CD4-positive, alpha-beta T cell treated with Interleukin-15 for 4 hours (primary cell): ENCODE data around the gene FHOD3.
"Not testable (repeated sequence)": the region's sequence is repeated elsewhere in the genome, so short reads cannot be mapped to it uniquely, and the experiment has no call there.

ENCODE experiments used
- DNase-seq: peaks from one replicate; pipeline ENCODE4 v3.0.0-alpha.2; 2020; ENCODE audit warnings: low spot score

FHOD3 gene

DNA sequence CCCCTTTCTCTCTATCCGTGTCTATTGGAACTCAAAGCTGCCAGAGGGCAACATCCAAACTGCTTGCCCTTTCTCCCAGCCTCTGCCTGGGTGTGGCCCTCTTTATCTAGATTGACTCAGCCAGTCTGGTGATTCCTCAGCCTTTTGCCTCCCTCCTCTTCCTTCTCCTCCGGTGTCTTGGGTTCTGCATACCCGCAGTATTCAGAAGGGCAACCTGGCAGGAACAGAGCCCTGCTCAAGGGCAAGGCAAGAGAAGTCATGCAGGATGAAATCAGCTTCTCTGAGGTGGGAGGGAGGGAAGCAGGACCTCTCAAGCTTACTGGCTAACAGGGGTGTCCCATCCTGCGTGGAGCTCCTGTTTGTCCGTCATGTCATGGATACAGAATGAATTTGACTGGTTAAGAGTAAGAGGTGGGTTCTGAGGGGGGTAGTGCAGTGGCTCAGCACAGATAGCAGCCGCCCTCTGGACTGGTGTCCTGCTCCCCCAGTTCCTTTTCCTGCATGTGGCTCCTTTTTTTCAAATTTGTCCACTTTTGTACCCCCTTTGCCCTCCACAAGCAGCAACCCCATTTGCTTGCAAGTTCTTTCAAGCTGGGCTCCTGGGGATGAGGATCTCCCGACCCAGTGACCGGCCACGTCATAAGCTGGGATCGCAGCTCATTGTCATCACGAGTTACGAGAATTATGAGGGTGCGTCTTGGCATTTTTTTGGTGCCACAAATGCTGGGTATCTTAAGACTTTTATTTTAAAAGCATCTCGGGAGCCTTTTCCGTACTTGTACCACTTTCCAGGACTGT is 154.1 kb downstream of the FHOD3 start:
- DNase-seq: no peak

DNA sequence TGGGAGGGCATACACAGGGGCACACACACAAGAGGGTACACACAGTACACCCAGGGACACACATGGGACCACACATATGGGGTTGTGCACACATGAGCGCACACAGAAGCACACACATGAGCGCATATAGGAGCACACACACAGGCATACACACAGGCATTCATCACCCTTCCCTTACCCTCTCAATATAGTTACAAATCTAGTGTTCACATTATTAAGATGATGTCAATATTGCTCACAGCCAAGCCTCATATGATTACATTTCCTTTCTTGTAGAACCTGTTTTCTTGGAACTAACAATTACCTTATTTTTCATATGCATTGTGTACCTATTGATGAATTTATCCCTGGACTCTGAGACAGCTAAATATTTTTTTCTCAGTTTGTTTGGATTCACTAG is 156.7 kb downstream of the FHOD3 start:
- no peak for DNase-seq

DNA sequence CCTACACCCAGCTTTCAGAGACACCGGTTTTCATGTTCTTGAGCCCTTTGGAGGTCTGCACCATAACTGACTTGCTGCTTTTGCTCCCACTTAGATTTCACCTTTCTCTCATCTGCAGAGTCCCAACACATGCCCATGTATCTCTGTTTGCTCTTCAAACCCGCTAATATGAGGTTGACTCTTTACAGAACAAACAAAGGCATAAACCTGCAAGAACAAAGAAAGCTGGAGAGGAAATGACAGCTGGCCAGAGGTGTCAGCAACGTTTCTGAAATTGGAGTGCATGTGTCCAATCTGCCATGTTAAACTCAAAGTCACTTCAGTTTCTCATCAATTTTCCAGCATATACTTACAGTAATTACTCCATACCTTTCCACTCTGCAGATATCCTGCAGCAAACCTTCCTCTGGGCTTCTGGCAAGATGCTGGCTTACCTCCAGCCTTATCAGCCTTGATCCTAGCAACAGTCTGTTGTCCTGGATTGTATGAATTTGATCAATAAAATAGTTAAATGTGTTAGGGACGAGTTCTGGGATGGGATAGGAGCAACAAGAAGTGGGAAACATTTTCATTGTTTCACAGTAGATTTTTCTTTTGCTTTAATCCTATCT is 157.4 kb downstream of the FHOD3 start:
- no peak for DNase-seq

DNA sequence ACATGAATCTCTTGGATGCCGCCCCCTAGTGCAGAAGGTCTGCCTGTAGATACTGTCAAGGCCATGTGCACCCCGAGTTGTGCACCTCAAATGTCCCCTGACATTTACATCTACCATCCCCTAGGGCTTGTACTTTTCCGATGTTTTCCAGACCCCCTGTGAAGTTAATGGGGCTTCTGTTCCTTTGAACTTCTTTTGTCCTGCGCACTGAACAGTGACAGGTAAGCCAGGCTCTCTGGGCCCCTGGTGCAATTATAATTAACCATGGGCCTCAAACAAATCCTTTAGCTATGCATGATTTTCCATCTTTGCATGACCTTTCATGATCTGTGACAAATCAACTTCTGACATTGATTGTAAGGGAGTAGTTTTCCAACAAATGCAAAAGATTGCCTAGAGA is 158.4 kb downstream of the FHOD3 start:
- DNase-seq: no peak

DNA sequence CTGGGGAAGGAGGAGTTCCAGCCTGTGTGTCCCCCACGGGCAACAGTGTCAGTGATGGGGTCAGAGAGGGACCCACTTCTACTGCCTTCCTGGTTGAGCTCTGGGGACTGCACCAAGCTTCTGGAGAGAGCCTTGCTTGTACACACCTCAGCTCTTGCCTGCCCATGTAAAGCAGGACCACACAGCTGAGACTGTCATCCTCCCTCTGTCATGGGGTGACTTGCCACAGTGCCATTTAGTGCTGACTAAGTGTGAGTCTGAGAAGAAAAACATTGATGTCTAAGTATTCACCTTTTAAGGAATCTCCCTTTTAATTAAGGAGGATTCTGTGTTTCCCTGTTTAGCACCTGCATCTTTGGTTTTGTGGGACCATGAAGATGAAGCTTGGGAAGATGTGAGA is 159.1 kb downstream of the FHOD3 start:
- DNase-seq: no peak

DNA sequence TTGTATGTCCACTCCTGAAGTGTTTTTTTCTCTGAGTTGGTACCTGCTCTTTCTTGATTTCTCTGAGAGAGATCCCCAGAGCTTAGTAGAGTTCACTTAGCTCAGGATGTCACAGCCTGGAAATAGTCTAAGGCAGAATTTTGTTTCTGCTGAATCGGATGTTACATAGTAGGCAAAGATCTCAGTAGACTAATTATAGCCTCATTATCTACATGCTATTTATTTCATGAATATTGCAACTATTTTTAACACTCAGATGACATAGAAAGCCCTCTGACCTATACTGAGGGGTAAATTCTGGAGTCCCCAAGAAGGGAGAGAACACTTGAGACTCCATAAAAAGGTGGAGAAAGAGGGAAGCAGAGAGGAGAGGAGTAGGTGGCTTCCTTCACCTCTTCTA is 160.2 kb downstream of the FHOD3 start:
- DNase-seq: no peak

DNA sequence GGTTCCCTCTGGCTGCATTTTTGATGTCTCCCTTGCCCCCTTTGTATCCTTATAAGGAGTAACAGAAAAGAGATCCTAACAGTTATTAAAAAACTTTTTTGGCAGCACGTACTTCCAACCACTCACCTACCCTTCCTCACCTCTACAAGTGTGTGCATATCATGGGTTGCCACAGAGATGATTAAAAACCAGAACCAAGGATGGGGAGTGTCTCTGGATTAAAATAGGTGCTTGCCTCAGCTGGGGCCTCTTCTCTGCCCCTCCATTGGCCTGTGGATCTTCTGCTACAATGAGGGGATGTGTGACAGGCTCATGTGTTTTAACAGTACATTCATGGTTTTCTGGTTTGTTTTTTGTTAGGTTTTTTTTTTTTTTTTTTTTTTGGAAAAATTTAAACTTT is 160.8 kb downstream of the FHOD3 start:
- DNase-seq: no peak

DNA sequence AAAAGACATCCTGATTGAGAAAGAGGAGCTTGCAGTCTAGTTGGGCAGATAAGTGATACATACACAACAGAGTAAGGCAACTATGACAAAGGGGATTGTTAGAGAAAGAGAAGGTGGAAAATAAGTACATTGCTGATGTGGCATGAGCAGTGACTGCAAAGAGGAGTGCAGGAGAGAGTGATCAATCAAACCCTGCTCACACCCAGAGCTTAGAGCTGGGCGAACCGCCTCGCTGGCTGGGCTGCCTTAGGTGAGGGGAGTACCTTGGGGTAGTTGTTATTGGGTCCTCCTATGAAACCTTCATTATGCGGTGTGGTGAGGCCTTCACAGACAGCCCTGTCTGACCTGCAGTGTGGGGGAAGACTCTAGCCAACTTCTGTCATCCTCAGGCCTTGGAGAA is 161.7 kb downstream of the FHOD3 start:
- no peak for DNase-seq

DNA sequence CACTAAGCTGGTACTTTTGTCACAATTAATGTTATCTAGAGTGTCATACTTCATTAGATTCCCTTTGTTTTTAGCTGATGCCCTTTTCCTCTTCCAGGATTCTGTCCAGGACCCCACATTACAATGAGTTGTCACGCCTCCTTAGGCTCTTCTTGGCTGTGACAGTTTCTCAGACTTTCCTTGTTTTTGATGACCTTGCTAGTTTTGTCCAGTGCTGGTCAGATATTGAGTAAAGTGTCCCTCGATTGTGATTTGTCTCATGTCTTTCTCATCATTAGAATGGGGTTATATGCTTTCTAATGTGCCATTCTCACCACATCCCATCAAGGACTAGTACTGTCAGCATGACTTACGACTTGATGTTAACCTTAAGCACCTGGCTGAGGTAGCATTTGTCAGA is 162.3 kb downstream of the FHOD3 start:
- DNase-seq: no peak

DNA sequence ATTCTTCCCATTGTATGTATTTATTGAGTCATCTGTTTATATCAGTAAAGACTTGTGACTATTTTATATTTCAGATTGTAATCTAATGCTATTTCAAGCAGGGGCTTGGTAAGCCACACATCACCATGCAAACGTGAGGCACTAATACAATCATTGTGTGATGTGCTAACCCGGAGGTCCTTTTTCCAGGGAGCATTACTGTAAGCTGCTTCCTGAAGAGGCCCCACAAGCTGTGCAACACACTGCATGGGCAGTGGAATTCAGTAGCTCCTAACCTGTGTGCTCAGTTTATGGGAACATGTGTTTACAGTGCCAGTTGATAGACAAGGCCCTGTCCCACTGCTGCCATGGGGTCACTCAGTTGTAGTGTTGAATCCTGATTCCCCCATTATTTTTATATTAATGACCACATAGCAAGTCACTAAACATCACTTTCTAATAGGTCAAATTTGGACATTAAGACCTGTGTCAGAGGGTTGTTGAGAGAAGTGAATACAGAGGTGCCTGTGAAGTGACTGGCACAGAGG is 162.9 kb downstream of the FHOD3 start:
- no peak for DNase-seq

DNA sequence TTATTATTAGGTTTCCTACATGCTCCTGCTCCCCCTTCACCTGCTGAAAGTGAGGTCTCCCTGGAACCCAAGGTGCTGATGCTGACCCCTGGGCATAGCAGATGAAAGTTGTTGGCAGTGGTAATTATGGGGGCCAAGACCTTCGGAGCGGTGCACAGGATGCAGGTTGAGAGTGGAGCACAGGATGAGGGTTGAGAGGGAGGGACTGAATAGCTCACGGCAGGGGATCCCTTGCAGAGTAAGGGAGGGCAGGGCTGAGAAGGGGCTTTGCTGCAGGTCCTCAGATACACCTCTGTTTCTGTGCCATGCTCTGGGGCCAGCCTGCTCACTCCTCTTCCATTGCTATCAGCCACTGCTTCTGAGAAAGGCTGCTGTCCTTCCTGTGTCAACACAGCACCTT is 163.3 kb downstream of the FHOD3 start:
- no peak for DNase-seq

DNA sequence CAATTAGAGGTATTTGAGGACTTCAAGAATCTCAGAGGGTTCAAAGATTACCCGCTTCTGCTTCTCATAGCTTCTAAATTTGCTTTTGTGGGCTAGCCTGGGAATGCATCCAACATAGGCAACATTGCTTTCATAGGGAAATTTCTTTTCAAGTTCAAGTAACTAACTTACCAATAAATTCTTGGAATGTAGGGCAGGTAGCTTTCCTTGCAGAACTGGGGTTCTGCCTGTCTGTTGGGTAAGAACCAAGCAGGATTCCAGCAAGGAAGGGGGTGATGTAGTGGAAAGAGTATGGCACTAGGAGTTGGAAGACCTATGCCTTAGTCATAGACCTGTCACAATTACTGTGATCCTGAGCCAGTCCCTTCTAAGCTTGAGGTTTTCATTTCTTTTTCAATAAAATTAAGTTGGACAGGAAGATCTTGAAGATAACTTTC is 164.1 kb downstream of the FHOD3 start:
- no peak for DNase-seq

DNA sequence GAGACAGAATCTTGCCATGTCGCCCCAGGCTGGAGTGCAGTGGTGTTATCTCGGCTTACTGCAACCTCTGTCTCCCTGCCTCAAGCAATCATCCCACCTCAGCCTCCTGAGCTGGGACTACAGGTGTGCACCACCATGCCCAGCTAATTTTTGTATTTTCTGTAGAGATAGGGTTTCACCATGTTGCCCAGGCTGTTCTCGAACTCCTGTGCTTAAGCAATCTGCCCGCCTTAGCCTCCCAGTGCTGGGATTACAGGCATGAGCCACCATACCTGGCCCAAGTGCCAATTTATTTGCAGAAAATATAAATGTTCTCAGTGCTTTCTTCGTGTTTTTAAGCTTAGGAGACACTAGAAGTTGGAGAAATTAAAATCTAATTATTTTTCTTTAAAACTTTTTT is 166.0 kb downstream of the FHOD3 start:
- not testable (repeated sequence) for DNase-seq

DNA sequence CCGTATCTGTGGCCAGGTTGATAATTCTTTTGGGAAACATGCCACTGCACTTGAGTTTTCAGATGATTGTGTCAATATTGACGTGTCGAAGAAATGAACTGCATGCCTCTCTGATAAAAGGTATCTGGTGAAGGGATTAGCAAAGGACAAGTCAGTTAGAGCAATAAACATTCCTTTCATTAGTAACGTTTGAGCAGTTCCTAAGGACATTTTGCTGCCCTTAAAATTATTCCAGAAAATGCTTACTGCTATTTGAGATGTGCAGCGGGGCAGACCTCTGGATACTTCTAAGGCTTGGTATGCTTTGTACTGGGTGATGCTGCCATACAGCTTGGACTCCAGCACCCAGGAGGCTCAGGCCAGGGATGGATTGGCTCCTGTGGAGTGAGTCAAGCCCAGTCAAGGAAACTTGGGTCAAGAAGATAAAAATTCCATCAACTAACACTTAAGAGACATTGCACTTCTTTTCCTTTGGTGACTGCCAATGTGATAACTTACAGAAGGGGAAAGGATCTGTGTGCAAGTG is 166.7 kb downstream of the FHOD3 start:
- DNase-seq: no peak

DNA sequence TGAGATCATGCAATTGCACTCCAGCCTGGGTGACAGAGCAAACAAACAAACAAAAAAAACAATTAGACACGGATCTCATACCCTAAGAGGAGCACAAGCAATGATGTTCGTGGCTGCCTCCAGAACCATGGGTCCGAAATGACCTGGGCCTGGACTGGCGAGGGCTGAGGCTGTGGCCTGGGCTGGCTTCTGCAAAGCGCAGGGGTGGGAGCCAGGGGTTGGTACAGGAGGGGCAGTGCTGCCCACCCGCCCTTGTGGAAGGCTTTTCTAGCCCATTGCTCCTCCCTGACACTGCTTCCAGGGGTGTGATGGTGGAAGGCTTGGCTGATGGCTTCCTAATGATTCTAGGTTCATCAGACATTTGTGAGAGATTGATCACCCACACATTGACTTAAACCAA is 167.8 kb downstream of the FHOD3 start:
- no peak for DNase-seq

DNA sequence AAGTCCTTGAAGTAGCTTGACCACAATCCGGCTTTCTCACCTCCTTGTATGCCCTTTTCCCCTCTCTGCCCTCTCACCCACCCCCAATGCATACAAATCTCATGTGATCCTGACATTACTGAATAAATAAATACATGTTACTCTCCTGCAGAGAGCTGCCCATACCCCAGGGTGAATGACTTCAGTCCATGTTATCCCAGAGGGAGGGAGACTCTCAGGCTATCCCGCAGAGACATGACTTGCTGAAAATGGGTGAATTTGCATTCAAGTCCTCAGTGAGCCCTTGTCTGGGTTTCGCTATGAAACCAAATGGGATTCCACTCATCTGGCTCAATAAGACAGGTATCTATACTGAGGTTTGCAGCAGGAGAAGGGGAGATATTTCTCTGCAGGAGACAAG is 168.5 kb downstream of the FHOD3 start:
- DNase-seq: no peak

DNA sequence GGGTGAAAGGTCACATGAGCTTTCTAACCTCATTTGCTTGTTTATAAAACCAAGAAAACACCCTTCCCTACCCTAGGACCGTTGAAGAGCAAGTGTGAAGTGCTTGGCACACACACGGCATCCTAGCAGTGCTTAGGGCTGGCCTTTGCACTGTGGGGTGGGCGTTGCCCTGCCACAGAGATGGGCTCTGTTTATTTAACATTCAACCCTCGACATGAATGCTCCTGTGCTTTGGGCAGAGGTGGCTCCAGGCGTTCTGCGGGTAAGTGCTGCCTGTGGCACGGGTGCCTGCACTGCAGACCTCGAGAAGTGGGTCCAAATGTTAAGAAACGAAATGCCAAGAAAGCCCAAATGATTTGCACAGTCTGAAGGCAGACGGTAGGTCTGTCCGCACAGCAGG is 170.1 kb downstream of the FHOD3 start:
- DNase-seq: no peak

DNA sequence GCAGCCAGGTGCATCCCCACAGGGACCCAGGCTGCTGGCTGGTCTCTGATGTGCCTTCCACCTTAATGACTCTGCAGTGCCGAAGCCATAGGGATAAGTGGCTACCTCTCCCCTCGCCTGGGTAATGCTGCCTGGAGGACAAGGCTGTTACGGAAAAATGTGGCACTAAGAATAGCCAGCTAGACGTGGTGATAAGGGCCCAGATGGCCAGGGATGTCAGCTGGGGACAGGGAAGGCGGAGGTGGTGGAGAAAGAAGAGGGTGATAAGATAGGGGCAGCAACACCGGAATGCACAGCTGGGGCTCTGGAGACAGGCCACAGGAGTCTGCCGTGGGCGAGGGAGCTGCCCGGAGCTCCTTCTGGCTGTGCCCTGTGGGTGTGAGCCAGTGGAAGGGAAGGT is 170.6 kb downstream of the FHOD3 start:
- no peak for DNase-seq

DNA sequence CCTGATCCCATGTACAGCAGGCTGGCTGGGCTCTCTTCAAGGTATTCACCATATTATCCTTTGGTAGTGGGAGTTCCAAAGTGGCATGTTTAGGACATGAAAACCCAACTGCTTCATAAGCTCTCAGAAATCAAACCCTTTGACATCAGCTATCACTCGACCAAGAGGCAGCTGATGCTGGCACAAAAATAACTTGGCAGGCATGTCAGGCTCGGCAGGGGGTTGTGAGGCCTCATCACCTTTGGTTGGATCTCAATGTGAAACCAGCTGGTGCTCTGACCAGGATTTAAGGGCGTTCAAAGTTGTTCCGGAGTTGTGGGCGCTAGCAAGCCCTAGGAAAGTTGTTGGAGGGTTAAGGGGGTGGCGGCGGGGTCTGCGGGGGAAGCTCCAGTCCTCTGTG is 171.9 kb downstream of the FHOD3 start:
- no peak for DNase-seq

DNA sequence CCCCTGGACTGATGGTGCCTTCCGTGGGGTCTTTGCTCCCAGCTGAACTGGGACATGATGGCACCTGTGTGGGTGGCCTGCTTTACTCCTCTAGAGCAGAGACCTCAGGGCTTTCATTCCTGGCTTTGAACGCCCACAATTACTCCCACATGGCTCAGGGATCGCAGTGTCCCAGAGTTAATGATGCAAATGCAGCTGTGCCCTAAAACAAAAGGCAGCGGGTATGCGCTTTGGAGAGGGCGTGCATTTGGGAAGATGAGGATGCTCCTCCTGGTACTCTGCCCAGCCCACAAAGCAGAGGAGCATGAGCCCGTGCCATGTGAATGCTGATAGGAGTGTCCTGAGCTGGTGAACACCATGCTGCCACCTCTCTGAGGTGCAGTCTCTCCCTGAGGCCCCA is 173.4 kb downstream of the FHOD3 start:
- DNase-seq: no peak

DNA sequence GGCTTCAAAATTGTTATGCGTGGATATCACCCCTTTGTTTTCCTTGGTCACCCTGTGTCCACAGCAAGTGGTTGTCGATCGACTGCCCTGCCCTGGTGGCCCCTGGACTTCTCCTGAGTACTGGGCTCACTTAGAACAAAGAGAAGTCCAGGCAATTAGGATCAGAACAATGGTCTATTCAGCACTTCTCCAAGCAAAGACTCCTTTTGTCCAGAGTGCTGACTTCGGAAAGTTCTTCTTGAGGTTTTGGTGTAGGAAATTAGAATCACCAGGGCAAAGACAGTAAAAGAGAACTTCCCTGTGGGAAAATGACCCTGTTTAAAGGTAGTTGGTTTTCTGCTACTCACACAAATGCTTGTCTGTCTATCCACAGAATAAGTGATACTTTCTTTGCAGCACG is 173.9 kb downstream of the FHOD3 start:
- no peak for DNase-seq

DNA sequence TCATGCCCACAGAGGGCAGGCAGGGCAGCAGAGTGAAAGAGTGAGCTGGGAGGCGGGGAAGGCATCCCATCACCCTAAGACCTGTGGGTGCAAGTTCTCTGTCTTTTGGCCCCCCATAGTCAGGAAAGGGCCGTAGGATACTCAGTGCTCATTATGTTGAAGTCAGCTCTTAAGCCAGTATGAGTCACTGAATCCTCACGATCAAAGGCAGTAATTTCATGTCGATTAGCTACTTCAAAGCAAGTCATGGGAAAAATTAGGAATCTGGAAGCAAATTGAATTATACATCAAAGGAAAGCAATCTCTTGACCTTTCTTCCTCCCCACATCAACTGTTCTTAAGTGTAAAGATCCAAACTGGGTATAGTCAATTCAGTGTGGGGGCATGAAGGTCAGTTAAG is 178.9 kb downstream of the FHOD3 start:
- DNase-seq: no peak

DNA sequence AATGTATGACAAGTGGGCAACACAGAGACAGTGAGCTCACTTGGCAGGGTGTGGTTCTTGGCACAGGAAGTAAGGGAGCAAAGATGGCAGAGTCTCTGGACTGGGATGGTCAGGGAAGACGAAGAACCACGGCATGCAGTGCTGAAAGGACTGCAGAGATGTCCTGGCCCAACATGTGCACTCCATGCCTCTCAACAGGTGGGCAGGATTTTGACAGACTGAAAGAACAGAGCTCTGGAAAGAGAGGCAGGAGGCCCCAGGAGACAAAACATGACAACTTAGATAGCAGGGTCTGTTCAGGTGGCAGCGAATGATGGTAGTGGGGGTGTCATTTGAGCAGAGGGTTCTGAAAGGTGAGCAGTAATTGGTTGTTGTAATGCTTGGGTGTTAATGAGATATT is 180.3 kb downstream of the FHOD3 start:
- DNase-seq: no peak
